Brain microvascular endothelial cell (primary cell): ENCODE measurements around the gene CCM2L.

Source experiments
- DNase-seq: peaks from one replicate; pipeline ENCODE4 v3.0.0-alpha.2; 2020
- H3K27ac ChIP-seq: fragments of 250-450 bp; sonication (Bioruptor Pico); 2 replicates; pipeline ENCODE4 v1.5.1; 2020; ENCODE audit warnings: mild to moderate bottlenecking, moderate library complexity
- H3K27me3 ChIP-seq: fragments of 250-450 bp; sonication (Bioruptor Pico); replicated peaks from 2 replicates; pipeline ENCODE4 v1.5.1; 2020; ENCODE audit warnings: mild to moderate bottlenecking
- H3K36me3 ChIP-seq: fragments of 250-450 bp; sonication (Bioruptor Pico); replicated peaks from 2 replicates; pipeline ENCODE4 v1.5.1; 2020; ENCODE audit warnings: mild to moderate bottlenecking
- H3K4me3 ChIP-seq: 2 replicates; pipeline ENCODE4 v1.5.1; 2011; ENCODE audit warnings: low read depth, mild to moderate bottlenecking, control low read depth, low read length, moderate library complexity
- in situ Hi-C: cut with HindIII; loops from 2 replicates; pipeline ENCODE4 v1.10.0; 2017; ENCODE audit warnings: low sequenced_read_pairs, low pct_ligation_motif_present
- TF ChIP-seq, protein P1 (sequence below): IDR thresholded peaks from 2 replicates; pipeline ENCODE4 v1.5.1; 2011; ENCODE audit warnings: low read depth, mild to moderate bottlenecking, moderate library complexity, low read length, control low read depth, inconsistent platforms; ENCODE audit errors: missing control alignments

CCM2L gene

DNA sequence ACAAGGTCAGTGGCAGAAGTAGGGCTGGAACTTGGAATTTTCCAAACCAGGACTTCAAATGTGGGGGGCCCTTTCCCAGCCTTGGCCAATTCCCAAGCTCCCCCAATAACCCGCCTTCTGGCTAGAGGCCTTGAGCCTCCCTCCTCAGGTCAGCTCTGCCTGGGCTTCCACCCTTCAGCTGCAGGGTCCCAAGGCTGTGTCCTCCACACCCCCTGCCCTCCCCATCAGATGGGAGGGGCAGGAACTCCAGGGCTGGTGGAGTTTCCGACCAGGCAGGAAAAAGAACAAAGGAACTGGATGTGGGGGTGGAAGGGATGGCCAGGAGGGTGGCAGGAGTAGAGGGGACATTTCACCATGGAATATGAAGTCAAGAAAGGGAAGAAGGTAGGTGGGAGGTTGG, at the start of gene CCM2L:
Gene CCM2L (plus strand): TSS at position 338 of the 400 bp plus-strand sequence. CDS start 17 bp downstream, at position 355.
- Histone ChIP-seq H3K27me3 (no peaks in the 10 kb centered on the region), H3K27ac (no peak within 1 kb of the TSS), H3K36me3 (no peaks in the 10 kb centered on the region), H3K4me3 (no peak within 1 kb of the TSS)
- TF ChIP-seq, protein P1, sequence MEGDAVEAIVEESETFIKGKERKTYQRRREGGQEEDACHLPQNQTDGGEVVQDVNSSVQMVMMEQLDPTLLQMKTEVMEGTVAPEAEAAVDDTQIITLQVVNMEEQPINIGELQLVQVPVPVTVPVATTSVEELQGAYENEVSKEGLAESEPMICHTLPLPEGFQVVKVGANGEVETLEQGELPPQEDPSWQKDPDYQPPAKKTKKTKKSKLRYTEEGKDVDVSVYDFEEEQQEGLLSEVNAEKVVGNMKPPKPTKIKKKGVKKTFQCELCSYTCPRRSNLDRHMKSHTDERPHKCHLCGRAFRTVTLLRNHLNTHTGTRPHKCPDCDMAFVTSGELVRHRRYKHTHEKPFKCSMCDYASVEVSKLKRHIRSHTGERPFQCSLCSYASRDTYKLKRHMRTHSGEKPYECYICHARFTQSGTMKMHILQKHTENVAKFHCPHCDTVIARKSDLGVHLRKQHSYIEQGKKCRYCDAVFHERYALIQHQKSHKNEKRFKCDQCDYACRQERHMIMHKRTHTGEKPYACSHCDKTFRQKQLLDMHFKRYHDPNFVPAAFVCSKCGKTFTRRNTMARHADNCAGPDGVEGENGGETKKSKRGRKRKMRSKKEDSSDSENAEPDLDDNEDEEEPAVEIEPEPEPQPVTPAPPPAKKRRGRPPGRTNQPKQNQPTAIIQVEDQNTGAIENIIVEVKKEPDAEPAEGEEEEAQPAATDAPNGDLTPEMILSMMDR = no peak
- no peak for DNase-seq
- in situ Hi-C loops = no loop called here

DNA sequence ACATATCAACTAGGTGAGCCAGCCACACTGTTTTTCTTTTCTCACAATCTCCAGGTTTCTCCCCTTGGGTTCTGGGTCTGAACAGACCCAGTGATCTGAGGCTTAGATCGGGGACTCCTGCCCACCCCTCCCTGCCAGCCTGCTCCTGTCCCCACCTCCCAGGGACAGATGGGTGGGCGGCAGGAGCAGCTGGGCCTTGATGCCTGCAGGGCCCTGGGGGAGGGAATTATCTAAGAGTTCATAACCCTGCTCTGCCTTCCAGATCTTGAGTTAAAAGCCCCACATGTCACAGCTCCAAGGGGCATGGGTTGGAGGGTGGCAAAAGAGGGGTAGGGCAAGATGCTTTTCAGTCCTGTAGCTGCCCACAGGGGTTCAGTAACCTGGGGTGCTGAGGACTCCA, 47.5 kb upstream of the CCM2L start:
- Histone ChIP-seq H3K4me3 (no peak overlapping the region), H3K27ac (no peak overlapping the region), H3K27me3 (peaks cover 22% of the 10 kb centered on the region), H3K36me3 (no peaks in the 10 kb centered on the region)
- in situ Hi-C loops = no loop called here
- DNase-seq = no peak
- TF ChIP-seq, protein P1 = no peak

DNA sequence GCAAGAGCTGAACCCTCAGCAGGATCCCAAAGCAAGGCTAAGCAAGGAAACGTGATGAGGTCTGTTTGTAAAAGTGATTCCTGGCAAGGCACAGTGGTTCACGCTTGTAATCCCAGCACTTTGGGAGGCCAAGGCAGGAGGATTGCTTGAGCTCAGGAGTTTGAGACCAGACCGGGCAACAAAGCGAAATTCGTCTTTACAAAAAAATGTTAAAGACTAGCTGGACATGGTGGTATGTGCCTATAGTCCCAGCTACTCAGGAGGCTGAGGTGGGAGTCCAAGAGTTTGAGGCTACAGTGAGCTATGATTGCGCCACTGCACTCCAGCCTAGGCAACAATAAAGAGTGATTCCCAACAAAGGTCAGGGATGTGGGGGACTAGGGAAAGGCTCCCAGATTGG, 46.3 kb upstream of the CCM2L start:
- H3K27me3 ChIP-seq = peaks cover 23% of the 10 kb centered on the region
- no peaks in the 10 kb centered on the region for H3K36me3 ChIP-seq
- DNase-seq = no peak
- no peak overlapping the region for H3K4me3 ChIP-seq
- in situ Hi-C loops = no loop called here
- TF ChIP-seq, protein P1 = no peak
- no peak overlapping the region for H3K27ac ChIP-seq

DNA sequence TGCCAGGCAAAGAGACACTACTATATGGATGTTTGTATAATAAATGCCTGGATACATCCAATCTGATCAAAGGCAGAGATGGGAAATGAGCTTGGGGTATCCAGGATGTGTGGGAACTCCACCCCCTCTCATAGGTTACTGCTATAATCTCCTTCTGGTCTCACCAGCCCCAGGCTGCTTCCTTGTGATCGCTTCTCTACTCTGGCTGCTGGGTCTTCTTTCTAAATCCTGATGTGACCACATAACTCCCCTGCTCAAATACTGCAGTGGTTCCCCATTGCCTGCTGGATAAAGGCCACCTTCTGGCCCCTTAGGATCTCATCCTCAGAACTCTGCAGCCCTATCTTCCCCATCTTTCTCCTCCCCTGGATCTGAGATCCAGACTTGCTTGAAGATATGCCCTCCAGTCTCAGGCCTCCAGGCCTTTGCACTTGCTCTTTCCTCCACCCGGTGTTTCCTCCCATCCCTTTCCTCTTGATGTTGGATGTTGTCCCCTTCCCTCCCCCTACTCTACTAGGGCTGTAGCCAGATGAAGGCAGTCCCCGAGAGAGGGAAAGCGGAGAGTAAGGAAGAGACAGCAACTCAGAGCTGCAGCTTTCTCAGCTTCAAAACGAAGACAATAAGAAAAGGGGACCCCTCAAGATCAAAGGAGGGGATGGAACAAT, 43.1 kb upstream of the CCM2L start:
- TF ChIP-seq, protein P1 = no peak
- in situ Hi-C loops = no loop called here
- H3K36me3 ChIP-seq = no peaks in the 10 kb centered on the region
- peaks cover 34% of the 10 kb centered on the region for H3K27me3 ChIP-seq
- H3K27ac ChIP-seq = no peak overlapping the region
- H3K4me3 ChIP-seq = no peak overlapping the region
- no peak for DNase-seq

DNA sequence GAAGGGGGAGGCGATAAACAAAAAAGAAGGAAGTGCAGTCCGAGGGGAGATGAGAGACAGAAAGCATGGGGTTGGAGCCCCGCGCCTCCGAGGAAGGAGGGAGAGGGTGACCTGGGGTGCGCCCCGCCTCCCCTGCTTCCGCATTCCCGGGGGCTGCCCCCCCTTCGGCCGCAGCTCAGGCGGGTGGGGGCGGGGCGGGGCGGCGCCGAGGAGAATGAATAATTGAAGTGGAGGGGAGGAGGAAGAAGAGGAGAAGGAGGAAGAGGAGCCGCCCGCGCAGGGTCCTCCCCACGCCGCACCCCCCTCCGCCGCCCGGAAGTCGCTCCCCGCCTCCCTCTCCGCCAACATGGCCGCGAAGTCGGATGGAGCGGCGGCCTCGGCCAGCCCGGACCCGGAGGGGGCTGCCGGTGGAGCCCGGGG, 42.4 kb upstream of the CCM2L start, which contains the start of gene XKR7:
Gene XKR7 (plus strand): TSS at position 322 of the 420 bp plus-strand sequence. CDS start 25 bp downstream, at position 347.
- H3K36me3 ChIP-seq = no peaks in the 10 kb centered on the region
- no peak for DNase-seq
- peaks cover 30% of the 10 kb centered on the region for H3K27me3 ChIP-seq
- H3K4me3 ChIP-seq = peak within 1 kb of the TSS; percentile 15
- TF ChIP-seq, protein P1 = no peak
- in situ Hi-C loops = no loop called here
- no peak within 1 kb of the TSS for H3K27ac ChIP-seq
